ENCODE results near the gene SNX18.
"Not testable (repeated sequence)": the region's sequence is repeated elsewhere in the genome, so short reads cannot be mapped to it uniquely, and the experiment has no call there.

The SNX18 gene

GRCh38 chr5:54520438-54520846, 2.9 kb downstream of the SNX18 start:
- no peak for DNase-seq

- no peak for DNase-seq
Measured at GRCh38 chr5:54520940-54521339, 3.4 kb downstream of the SNX18 start.

GRCh38 chr5:54521856-54522479, 4.4 kb downstream of the SNX18 start:
- no peak for DNase-seq

GRCh38 chr5:54523534-54523933, 6.0 kb downstream of the SNX18 start:
- no peak for DNase-seq

GRCh38 chr5:54524082-54524481, 6.5 kb downstream of the SNX18 start:
- no peak for DNase-seq

GRCh38 chr5:54524704-54525103, 7.1 kb downstream of the SNX18 start:
- DNase-seq, result no peak

- no peak for DNase-seq
Measured at GRCh38 chr5:54525261-54525660, 7.7 kb downstream of the SNX18 start.

- DNase-seq, result no peak
Measured at GRCh38 chr5:54525692-54526091, 8.1 kb downstream of the SNX18 start.

GRCh38 chr5:54526604-54527288, 9.2 kb downstream of the SNX18 start:
- no peak for DNase-seq

GRCh38 chr5:54528633-54529209, 11.2 kb downstream of the SNX18 start:
- no peak for DNase-seq

GRCh38 chr5:54529565-54529964, 12.0 kb downstream of the SNX18 start:
- DNase-seq, result no peak

- no peak for DNase-seq
Measured at GRCh38 chr5:54531546-54531945, 14.0 kb downstream of the SNX18 start.

GRCh38 chr5:54533541-54534190, 16.1 kb downstream of the SNX18 start:
- DNase-seq, result no peak

- DNase-seq, result no peak
Measured at GRCh38 chr5:54534191-54535004, 16.8 kb downstream of the SNX18 start.

GRCh38 chr5:54535149-54535844, 17.7 kb downstream of the SNX18 start:
- DNase-seq, result no peak

GRCh38 chr5:54536375-54536774, 18.8 kb downstream of the SNX18 start:
- DNase-seq, result not testable (repeated sequence)

- not testable (repeated sequence) for DNase-seq
Measured at GRCh38 chr5:54536861-54537260, 19.3 kb downstream of the SNX18 start.

- no peak for DNase-seq
Measured at GRCh38 chr5:54537725-54538124, 20.2 kb downstream of the SNX18 start.

- DNase-seq, result no peak
Measured at GRCh38 chr5:54538156-54538555, 20.6 kb downstream of the SNX18 start.

- DNase-seq, result no peak
Measured at GRCh38 chr5:54539001-54539400, 21.4 kb downstream of the SNX18 start.

GRCh38 chr5:54540286-54540685, 22.7 kb downstream of the SNX18 start:
- no peak for DNase-seq
